HG03103 (cell line): ENCODE results near the gene TEX10.
"Not testable (repeated sequence)": the region's sequence is repeated elsewhere in the genome, so short reads cannot be mapped to it uniquely, and the experiment has no call there.

Source experiments
- ATAC-seq: cut with Tn5 transposase; IDR thresholded peaks from one replicate; pipeline ENCODE4 v1.9.1; 2021; ENCODE audit warnings: low read depth; ENCODE audit not compliant: unreplicated experiment

The TEX10 gene

GRCh38 chr9:100351508-100351907 is 1.2 kb downstream of the TEX10 start:
- no peak for ATAC-seq

- ATAC-seq, result no peak
Measured at GRCh38 chr9:100350188-100350587, 2.6 kb downstream of the TEX10 start.

- ATAC-seq, result no peak
Measured at GRCh38 chr9:100346836-100347235, 5.9 kb downstream of the TEX10 start.

- no peak for ATAC-seq
Measured at GRCh38 chr9:100341889-100342288, 10.9 kb downstream of the TEX10 start.

GRCh38 chr9:100340224-100340623 is 12.5 kb downstream of the TEX10 start:
- no peak for ATAC-seq

GRCh38 chr9:100338736-100339135 is 14.0 kb downstream of the TEX10 start:
- ATAC-seq, result not testable (repeated sequence)

GRCh38 chr9:100324594-100325200 is 28.0 kb downstream of the TEX10 start:
- no peak for ATAC-seq

- ATAC-seq, result no peak
Measured at GRCh38 chr9:100322954-100323536, 29.7 kb downstream of the TEX10 start.

GRCh38 chr9:100317706-100318105 is 35.0 kb downstream of the TEX10 start:
- ATAC-seq, result no peak

- ATAC-seq, result no peak
Measured at GRCh38 chr9:100315561-100315960, 37.2 kb downstream of the TEX10 start.

GRCh38 chr9:100309992-100310391 is 42.8 kb downstream of the TEX10 start:
- ATAC-seq, result no peak

GRCh38 chr9:100308965-100309564 is 43.7 kb downstream of the TEX10 start:
- ATAC-seq, result no peak

GRCh38 chr9:100307080-100307479 is 45.7 kb downstream of the TEX10 start:
- ATAC-seq, result no peak

GRCh38 chr9:100306283-100306682 is 46.5 kb downstream of the TEX10 start:
- ATAC-seq, result no peak

- ATAC-seq, result no peak
Measured at GRCh38 chr9:100303747-100304146, 49.0 kb downstream of the TEX10 start.

GRCh38 chr9:100298378-100298777 is 54.4 kb downstream of the TEX10 start:
- no peak for ATAC-seq

- ATAC-seq, result no peak
Measured at GRCh38 chr9:100296407-100296806, 56.3 kb downstream of the TEX10 start.

- no peak for ATAC-seq
Measured at GRCh38 chr9:100295240-100295639, 57.5 kb downstream of the TEX10 start.

GRCh38 chr9:100294806-100295205 is 57.9 kb downstream of the TEX10 start:
- ATAC-seq, result no peak

- ATAC-seq, result no peak
Measured at GRCh38 chr9:100294341-100294740, 58.4 kb downstream of the TEX10 start.

GRCh38 chr9:100292414-100292813 is 60.3 kb downstream of the TEX10 start:
- no peak for ATAC-seq

- no peak for ATAC-seq
Measured at GRCh38 chr9:100290714-100291113, 62.0 kb downstream of the TEX10 start.
